ENCODE data around the gene ZNF783. TPM values are rescaled to one million over a fixed set of nuclear protein-coding genes. Genes with fewer than 3 reads are reported as not detected.
"Not testable (repeated sequence)": the region's sequence is repeated elsewhere in the genome, so short reads cannot be mapped to it uniquely, and the experiment has no call there.

The ZNF783 gene
- total RNA-seq = 10 to 100 TPM; 18.7 to 20.3 TPM

GRCh38 chr7:149261829-149262617 is at the start of gene ZNF783:
ZNF783 (plus strand) TSS chr7:149262196; CDS start chr7:149262334, 138 bp downstream.
- CTCF ChIA-PET = interaction anchor here (0.9 to 3.5 kb wide), 10 partner anchors 10 to 239 kb away, joined by 3 to 22 read pairs (median 6); partner anchors contain the start of genes ZNF282, ZNF398 and ZNF777
- POLR2A ChIA-PET = interaction anchor here (0.9 to 1.8 kb wide), 8 partner anchors 13 to 161 kb away, joined by 3 to 16 read pairs (median 6); partner anchors contain the start of gene ZNF398

DNA sequence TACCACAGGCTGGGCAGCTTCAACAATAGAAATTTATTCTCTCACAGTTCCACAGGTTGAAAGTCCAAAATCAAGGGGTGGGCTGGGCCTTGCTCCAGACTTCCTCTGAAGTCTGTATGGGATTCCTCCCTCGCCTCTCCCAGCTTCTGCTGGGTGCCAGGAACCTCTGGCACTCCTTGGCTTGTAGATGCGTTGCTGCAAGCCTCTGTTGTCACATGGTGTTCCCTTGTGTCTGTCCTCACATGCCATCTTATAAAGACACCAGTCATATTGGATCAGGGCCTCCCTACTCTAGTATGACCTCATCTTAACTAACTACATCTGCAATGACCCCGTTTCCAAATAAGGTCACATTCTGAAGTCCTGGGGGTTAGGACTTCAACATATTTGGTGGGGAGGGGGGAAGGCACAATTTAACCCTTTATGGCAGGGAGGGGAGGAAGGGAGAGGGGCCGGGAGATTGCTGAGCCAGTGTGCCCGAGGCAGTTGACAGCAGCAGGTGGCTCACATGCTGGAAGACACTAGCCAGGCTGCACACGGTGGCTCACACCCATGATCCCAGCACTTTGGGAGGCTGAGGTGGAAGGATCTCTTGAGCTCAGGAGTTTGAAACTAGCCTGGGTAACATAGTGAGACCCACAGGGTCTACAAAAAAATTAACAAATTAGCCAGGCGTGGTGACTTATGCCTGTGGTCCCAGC is 47.8 kb upstream of the ZNF783 start:
- ChIA-PET CTCF (interaction anchor here (1.0 to 1.4 kb wide), 2 partner anchors 15 to 19 kb away, joined by 3 to 4 read pairs; partner anchors contain the start of gene ZNF282), POLR2A (interaction anchor here (0.6 kb wide), 1 partner anchor 78 kb away, joined by 3 read pairs; no protein-coding TSS in a partner anchor)

GRCh38 chr7:149216402-149216801 is 45.6 kb upstream of the ZNF783 start:
- POLR2A ChIA-PET = no interaction called here

GRCh38 chr7:149217570-149217969 is 44.4 kb upstream of the ZNF783 start:
- POLR2A ChIA-PET = interaction anchor here (0.7 kb wide), 1 partner anchor 458 kb away, joined by 4 read pairs; no protein-coding TSS in a partner anchor
- CTCF ChIA-PET = no interaction called here

More at GRCh38 chr7:149216402-149216801, 45.6 kb upstream of the ZNF783 start:
- CTCF ChIA-PET = no interaction called here

DNA sequence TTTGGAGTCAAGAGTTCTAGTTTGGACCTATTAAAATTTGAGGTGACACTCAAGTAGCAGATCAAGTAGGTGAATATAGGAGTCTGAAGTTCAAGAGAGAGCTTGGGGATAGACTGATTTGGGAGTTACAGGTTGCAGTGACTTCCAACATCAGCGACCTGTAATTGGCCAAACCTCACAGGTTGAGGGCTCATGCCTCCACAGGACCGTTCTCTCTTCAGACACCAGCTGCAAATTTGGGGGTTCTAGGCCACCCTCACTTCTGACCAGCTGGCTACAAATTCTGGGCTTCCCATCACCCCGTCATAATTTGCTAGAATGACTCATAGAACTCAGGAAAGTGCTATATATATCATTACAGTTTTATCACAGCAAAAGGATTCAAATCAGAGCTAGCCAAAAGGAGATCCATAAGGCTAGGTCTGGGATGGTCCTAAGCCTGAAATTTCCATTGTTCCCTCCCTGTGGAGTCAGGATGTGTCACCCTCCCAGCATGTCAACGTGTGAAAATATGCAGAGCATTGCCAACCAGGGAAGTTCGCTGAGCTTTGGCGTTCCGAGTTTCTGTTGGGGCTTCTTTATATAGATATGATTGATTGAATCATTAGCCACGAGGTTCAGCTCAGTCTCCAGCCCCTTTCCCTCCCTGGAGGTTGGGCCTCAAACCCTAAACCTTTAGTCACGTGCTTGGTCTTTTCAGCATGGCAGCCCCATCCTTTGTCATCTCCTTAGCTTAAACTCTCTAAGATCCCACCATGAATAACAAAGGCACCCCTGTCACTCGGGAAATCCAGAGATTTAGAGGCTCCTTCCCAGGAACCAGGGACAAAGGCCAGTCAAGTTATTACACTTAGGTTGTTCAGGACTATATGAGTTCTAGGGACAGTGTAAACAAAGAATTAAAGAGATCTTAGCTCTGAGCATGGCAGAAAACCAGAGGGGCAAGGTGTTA is 43.3 kb upstream of the ZNF783 start:
- ChIA-PET POLR2A (interaction anchor here (0.5 kb wide), 1 partner anchor 264 kb away, joined by 3 read pairs; no protein-coding TSS in a partner anchor), CTCF (interaction anchor here (0.6 to 0.9 kb wide), 2 partner anchors 9 to 166 kb away, joined by 3 read pairs; no protein-coding TSS in a partner anchor)

DNA sequence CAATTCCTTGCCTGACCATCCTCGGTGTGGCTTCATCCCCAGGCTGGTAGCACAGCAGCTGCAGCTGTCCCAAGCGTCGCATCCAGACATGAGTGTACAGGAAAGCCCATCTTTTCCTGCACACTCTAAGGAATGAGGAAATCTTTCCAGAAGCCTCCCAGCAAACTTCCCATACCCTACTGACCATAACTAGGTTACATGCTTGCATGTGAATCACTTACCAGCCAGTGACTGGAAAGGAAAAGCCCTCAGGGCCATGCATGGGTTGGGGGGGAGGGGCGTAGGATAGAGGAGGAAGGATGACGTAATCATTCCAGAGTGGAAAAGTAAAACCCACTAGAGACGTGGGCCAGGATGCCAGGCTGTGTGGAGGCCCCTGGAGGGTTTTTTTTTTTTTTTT is 41.5 kb upstream of the ZNF783 start:
- ChIA-PET CTCF (no interaction called here), POLR2A (no interaction called here)

DNA sequence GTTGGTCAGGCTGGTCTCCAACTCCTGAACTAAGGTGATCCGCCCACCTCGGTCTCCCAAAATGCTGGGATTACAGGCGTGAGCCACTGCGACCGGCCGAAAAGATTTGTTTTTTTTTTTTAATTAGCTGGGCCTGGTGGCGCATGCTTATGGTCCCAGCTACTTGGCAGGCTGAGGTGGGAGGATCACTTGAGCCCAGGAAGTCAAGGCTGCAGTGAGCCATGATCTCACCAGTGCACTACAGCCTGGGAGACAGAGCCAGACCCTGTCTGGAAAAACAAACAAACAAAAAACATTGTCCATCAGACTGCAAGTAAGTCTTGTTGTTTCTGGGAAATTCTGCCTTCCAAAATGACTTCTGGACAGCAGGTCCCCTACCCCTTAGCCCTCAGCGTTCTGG is 38.8 kb upstream of the ZNF783 start:
- ChIA-PET POLR2A (interaction anchor here (0.6 kb wide), 1 partner anchor 37 kb away, joined by 5 read pairs; no protein-coding TSS in a partner anchor), CTCF (no interaction called here)

- ChIA-PET CTCF (no interaction called here), POLR2A (no interaction called here)
These were observed 38.2 kb upstream of the ZNF783 start for GRCh38 chr7:149223761-149224160.

GRCh38 chr7:149224352-149224751 is 37.6 kb upstream of the ZNF783 start:
- CTCF ChIA-PET = no interaction called here
- POLR2A ChIA-PET = no interaction called here

DNA sequence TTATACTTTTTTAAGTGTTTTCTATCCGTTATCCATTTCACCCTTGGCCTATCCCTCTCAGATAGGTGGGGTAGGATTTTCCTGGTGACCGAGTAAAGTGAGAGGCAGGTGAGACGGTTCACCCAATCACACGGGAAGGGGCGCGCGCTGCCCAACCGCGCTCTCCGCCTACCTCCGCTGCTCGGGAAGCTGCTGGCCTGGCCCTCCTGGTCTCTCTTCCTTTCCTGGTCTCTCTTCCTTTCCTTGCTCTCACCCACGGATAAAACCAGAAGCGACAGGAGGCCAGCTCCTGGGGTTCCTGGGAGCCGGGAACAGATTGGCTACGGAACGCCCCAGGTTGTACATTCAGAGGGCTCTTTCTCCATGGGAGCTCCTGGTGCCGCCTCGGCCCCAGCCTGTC is 36.9 kb upstream of the ZNF783 start:
- CTCF ChIA-PET = no interaction called here
- POLR2A ChIA-PET = no interaction called here

GRCh38 chr7:149225656-149226055 is 36.3 kb upstream of the ZNF783 start:
- POLR2A ChIA-PET = no interaction called here
- CTCF ChIA-PET = no interaction called here

DNA sequence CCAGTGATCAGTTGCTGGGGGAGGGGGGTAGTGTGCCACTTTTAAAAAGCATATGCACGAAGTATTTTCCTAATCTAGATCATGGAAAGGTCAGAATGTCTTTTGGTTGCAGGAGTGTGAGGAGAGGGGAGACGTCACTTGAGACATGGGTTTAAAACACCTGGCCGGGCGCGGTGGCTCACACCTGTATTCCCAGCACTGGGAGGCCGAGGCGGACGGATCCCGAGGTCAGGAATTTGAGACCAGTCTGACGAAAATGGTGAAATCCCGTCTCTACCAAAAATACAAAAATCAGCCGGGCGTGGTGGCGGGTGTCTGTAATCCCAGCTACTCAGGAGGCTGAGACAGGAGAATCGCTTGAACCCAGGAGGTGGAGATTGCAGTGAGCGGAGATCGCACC is 35.6 kb upstream of the ZNF783 start:
- CTCF ChIA-PET = not testable (repeated sequence)
- POLR2A ChIA-PET = interaction anchor here (0.6 kb wide), 1 partner anchor 15 kb away, joined by 3 read pairs; no protein-coding TSS in a partner anchor

DNA sequence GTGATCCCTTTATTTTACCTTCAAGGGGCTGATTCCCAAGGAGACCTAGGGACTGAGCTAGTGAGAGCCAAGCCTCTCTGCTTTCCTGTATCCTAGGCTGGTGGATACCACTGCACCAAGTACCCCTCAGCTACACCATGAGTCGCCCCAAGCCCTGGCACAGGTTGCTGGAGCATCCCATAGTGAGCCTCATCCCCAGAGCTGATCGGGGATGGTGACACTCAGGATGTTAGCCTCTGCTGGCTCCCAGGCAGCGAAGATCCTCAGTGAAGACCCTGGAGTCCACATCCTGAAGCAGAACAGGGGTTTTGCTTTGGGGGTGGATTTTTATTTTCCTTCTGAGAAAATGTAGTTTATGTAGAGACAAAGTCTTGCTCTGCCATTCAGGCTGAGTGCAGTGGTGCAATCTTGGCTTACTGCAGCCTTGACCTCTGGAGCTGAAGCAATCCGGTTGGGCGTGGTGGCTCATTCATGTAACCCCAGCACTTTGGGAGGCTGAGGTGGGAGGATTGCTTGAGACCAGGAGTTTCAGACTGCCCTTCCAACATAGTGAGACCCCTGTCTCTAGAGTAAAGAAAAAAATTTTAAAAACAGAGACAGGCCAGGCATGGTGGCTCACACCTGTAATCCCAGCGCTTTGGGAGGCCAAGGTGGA is 35.0 kb upstream of the ZNF783 start:
- ChIA-PET POLR2A (no interaction called here), CTCF (no interaction called here)

GRCh38 chr7:149228831-149229471 is 33.0 kb upstream of the ZNF783 start:
- ChIA-PET POLR2A (interaction anchor here (0.6 to 0.9 kb wide), 3 partner anchors 32 to 231 kb away, joined by 3 to 6 read pairs (median 4); partner anchors contain the start of gene ZNF783), CTCF (interaction anchor here (0.9 to 1.2 kb wide), 2 partner anchors 14 to 81 kb away, joined by 3 read pairs; partner anchors contain the start of gene ZNF398)

- CTCF ChIA-PET = interaction anchor here (0.9 to 1.2 kb wide), 2 partner anchors 15 to 82 kb away, joined by 3 read pairs; partner anchors contain the start of gene ZNF398
- POLR2A ChIA-PET = interaction anchor here (0.6 to 0.9 kb wide), 3 partner anchors 31 to 231 kb away, joined by 3 to 6 read pairs (median 4); partner anchors contain the start of gene ZNF783
These were observed 32.5 kb upstream of the ZNF783 start for GRCh38 chr7:149229526-149229925.

DNA sequence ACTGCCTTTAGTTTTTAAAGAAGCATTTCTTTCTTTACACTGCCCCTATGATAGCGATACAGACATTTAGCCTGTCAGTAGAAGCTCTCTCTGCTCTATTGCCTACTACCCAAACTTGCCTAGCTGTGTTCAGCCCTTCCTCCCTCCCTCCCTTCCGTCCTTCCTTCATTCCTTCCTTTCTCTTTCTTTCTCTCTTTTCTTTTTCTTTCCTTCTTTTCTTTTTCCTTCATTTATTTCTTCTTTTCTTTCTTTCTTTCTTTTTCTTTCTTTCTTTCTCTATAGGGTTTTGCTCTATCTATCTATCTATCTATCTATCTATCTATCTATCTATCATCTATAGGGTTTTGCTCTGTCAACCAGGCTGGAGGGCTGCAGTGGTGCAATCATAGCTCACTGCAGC is 29.6 kb upstream of the ZNF783 start:
- ChIA-PET POLR2A (interaction anchor here (0.7 kb wide), 1 partner anchor 34 kb away, joined by 3 read pairs; no protein-coding TSS in a partner anchor), CTCF (no interaction called here)

DNA sequence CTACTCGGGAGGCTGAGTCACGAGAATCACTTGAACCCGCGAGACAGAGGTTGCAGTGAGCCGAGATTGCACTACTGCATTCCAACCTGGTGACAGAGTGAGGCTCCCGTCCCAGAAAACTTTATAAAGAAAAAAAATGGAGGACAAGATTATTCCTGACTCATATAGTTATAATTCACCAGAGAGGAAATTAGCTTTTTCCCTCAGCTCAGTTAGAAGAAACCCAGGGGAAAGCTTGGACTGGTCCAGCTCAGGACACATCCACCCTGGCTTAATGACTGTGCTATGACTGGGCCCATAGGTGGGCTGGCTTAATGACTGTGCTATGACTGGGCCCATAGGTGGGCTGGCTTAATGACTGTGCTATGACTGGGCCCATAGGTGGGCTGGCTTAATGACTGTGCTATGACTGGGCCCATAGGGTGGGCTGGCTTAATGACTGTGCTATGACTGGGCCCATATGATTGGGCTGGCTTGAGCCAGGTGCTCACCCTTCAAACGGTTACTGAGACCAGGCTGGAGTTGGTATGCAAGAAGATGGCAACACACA is 28.3 kb upstream of the ZNF783 start:
- POLR2A ChIA-PET, CTCF ChIA-PET: not testable (repeated sequence)

GRCh38 chr7:149237502-149237901 is 24.5 kb upstream of the ZNF783 start:
- ChIA-PET POLR2A (no interaction called here), CTCF (no interaction called here)
